Measurements from ENCODE around the gene OAT. TPM values are rescaled to one million over a fixed set of nuclear protein-coding genes. Genes with fewer than 3 reads are reported as not detected.

OAT gene
- total RNA-seq, 1 donor from 2014 or later = 56.7 TPM

- H3K36me3 Mint-ChIP-seq = peaks cover 13% of the 10 kb centered on the region
- H3K9ac ChIP-seq = no peak overlapping the region
These were observed 17.1 kb downstream of the OAT start for GRCh38 chr10:124401633-124402032.

GRCh38 chr10:124394583-124394982, 24.1 kb downstream of the OAT start:
- Mint-ChIP-seq H3K36me3 (no peaks in the 10 kb centered on the region), H3K27ac (no peak overlapping the region), H3K4me1 (peaks cover 4% of the 10 kb centered on the region), H3K4me3 (no peak overlapping the region), H3K27me3 (ENCODE audit: insufficient read depth, low read depth) (no peaks in the 10 kb centered on the region), H3K9me3 (no peaks in the 10 kb centered on the region)
- H3K9me3 ChIP-seq (ENCODE audit: low read depth) = no peaks in the 10 kb centered on the region
- H3K36me3 ChIP-seq = no peaks in the 10 kb centered on the region
- H3K9ac ChIP-seq = no peak overlapping the region
- H3K27ac ChIP-seq = no peak overlapping the region
- no peaks in the 10 kb centered on the region for H4K20me1 ChIP-seq (ENCODE audit: low read depth)
- H2AFZ ChIP-seq (replicated peaks) = no peak overlapping the region
- no peak for DNase-seq (ENCODE audit: low spot score)
- TF ChIP-seq EZH2 (IDR thresholded peaks at IDR 0.05) (no peak), CTCF (IDR thresholded peaks at IDR 0.05) (no peak), EZH2phosphoT487 (IDR thresholded peaks at IDR 0.05) (no peak)
- no peak overlapping the region for H3K4me3 ChIP-seq
- no peak overlapping the region for H3K4me2 ChIP-seq
- H3F3A ChIP-seq (ENCODE audit: low read depth) = no peaks in the 10 kb centered on the region
- no peaks in the 10 kb centered on the region for H3K27me3 ChIP-seq
- H3K4me1 ChIP-seq = no peaks in the 10 kb centered on the region
- no peaks in the 10 kb centered on the region for H3K79me2 ChIP-seq (ENCODE audit: low read depth)

More at GRCh38 chr10:124401633-124402032, 17.1 kb downstream of the OAT start:
- peaks cover 3% of the 10 kb centered on the region for H3K4me1 ChIP-seq
- H3K27me3 ChIP-seq = no peaks in the 10 kb centered on the region
- H3K9me3 Mint-ChIP-seq = no peaks in the 10 kb centered on the region
- no peak overlapping the region for H3K4me3 Mint-ChIP-seq
- no peak overlapping the region for H3K27ac Mint-ChIP-seq
- H3K79me2 ChIP-seq (ENCODE audit: low read depth) = no peaks in the 10 kb centered on the region
- H3K27ac ChIP-seq = no peak overlapping the region
- H3K27me3 Mint-ChIP-seq (ENCODE audit: insufficient read depth, low read depth) = no peaks in the 10 kb centered on the region
- DNase-seq (ENCODE audit: low spot score) = no peak
- H3F3A ChIP-seq (ENCODE audit: low read depth) = peaks cover 5% of the 10 kb centered on the region
- H3K36me3 ChIP-seq = no peaks in the 10 kb centered on the region
- H2AFZ ChIP-seq (replicated peaks) = no peak overlapping the region
- peaks cover 9% of the 10 kb centered on the region for H3K4me1 Mint-ChIP-seq
- H3K9me3 ChIP-seq (ENCODE audit: low read depth) = no peaks in the 10 kb centered on the region
- H3K4me3 ChIP-seq = no peak overlapping the region
- no peak for TF ChIP-seq EZH2phosphoT487 (IDR thresholded peaks at IDR 0.05)
- TF ChIP-seq EZH2 (IDR thresholded peaks at IDR 0.05) = no peak
- no peak for TF ChIP-seq CTCF (IDR thresholded peaks at IDR 0.05)
- H4K20me1 ChIP-seq (ENCODE audit: low read depth) = peaks cover 4% of the 10 kb centered on the region
- no peak overlapping the region for H3K4me2 ChIP-seq

GRCh38 chr10:124392626-124393342, 25.9 kb downstream of the OAT start:
- H3K9me3 ChIP-seq (ENCODE audit: low read depth) = no peaks in the 10 kb centered on the region
- Mint-ChIP-seq H3K4me1 (peaks cover 4% of the 10 kb centered on the region), H3K9me3 (no peaks in the 10 kb centered on the region), H3K36me3 (no peaks in the 10 kb centered on the region), H3K4me3 (no peak overlapping the region), H3K27ac (no peak overlapping the region), H3K27me3 (ENCODE audit: insufficient read depth, low read depth) (no peaks in the 10 kb centered on the region)
- peaks cover 13% of the 10 kb centered on the region for H3K27me3 ChIP-seq
- no peaks in the 10 kb centered on the region for H3K36me3 ChIP-seq
- no peak for DNase-seq (ENCODE audit: low spot score)
- no peak overlapping the region for H3K27ac ChIP-seq
- H3K4me3 ChIP-seq = no peak overlapping the region
- no peak overlapping the region for H3K4me2 ChIP-seq
- no peaks in the 10 kb centered on the region for H3F3A ChIP-seq (ENCODE audit: low read depth)
- no peak overlapping the region for H2AFZ ChIP-seq (replicated peaks)
- H3K79me2 ChIP-seq (ENCODE audit: low read depth) = no peaks in the 10 kb centered on the region
- no peak overlapping the region for H3K9ac ChIP-seq
- no peaks in the 10 kb centered on the region for H4K20me1 ChIP-seq (ENCODE audit: low read depth)
- TF ChIP-seq EZH2phosphoT487 (IDR thresholded peaks at IDR 0.05) = no peak
- TF ChIP-seq EZH2 (IDR thresholded peaks at IDR 0.05) = no peak
- TF ChIP-seq CTCF (IDR thresholded peaks at IDR 0.05) = no peak
- H3K4me1 ChIP-seq = no peaks in the 10 kb centered on the region
